DND-41 (cell line): ENCODE results near the gene CDX2.

Experiments used
- ATAC-seq: fragments of 200-7000 bp; cut with Tn5 transposase; 3 replicates; pipeline ENCODE4 v1.9.1; 2021; ENCODE audit warnings: low read depth; ENCODE audit not compliant: insufficient read depth
- DNase-seq: peaks from one replicate; pipeline ENCODE4 v3.0.0-alpha.2; 2020
- H2AFZ ChIP-seq: 2 replicates; pipeline ENCODE4 v1.6.0; 2012; ENCODE audit warnings: low read depth, low read length
- H3K27ac ChIP-seq: 2 replicates; pipeline ENCODE4 v1.5.1; 2012; ENCODE audit warnings: low read length, inconsistent platforms
- H3K27me3 ChIP-seq: fragments of 200-600 bp; sonication (generic); 2 replicates; pipeline ENCODE4 v1.6.0; 2012; ENCODE audit warnings: low read length, mild to moderate bottlenecking, inconsistent platforms; ENCODE audit not compliant: insufficient read depth, poor library complexity
- H3K36me3 ChIP-seq: 2 replicates; pipeline ENCODE4 v1.5.1; 2012; ENCODE audit warnings: low read length, inconsistent platforms; ENCODE audit not compliant: insufficient read depth
- H3K4me1 ChIP-seq: 2 replicates; pipeline ENCODE4 v1.5.1; 2012; ENCODE audit warnings: mild to moderate bottlenecking, low read length; ENCODE audit not compliant: insufficient read depth
- H3K4me2 ChIP-seq: 2 replicates; pipeline ENCODE4 v1.6.0; 2012; ENCODE audit warnings: mild to moderate bottlenecking, moderate library complexity, low read length, inconsistent platforms; ENCODE audit not compliant: insufficient read depth
- H3K4me3 ChIP-seq, 2 experiments: fragments of 200-600 bp in 1 of 2; shearing (Covaris generic) in 1 of 2; 2 replicates each; pipeline ENCODE4 v1.5.1; 2012 to 2016; ENCODE audit warnings: inconsistent platforms in 2 of 2, low read length in 2 of 2, mild to moderate bottlenecking in 2 of 2, low read depth in 1 of 2, moderate library complexity in 1 of 2
- H3K79me2 ChIP-seq: 2 replicates; pipeline ENCODE4 v1.6.0; 2012; ENCODE audit warnings: low read length, inconsistent platforms; ENCODE audit not compliant: insufficient read depth
- H3K9ac ChIP-seq: 2 replicates; pipeline ENCODE4 v1.6.0; 2012; ENCODE audit warnings: low read depth, mild to moderate bottlenecking, inconsistent platforms, low read length, moderate library complexity
- H3K9me3 ChIP-seq: 2 replicates; pipeline ENCODE4 v1.5.1; 2012; ENCODE audit warnings: low read length, moderate library complexity, mild to moderate bottlenecking, inconsistent platforms; ENCODE audit not compliant: insufficient read depth, severe bottlenecking
- H4K20me1 ChIP-seq: 2 replicates; pipeline ENCODE4 v1.6.0; 2012; ENCODE audit warnings: low read length; ENCODE audit not compliant: insufficient read depth
- EZH2 ChIP-seq: IDR thresholded peaks from 3 replicates; pipeline ENCODE4 v1.6.1; 2012; ENCODE audit warnings: borderline replicate concordance, low read depth, mild to moderate bottlenecking, moderate library complexity, low read length, inconsistent platforms; ENCODE audit not compliant: severe bottlenecking
- TF ChIP-seq, protein P1 (sequence below): IDR thresholded peaks from 2 replicates; pipeline ENCODE4 v1.5.1; 2012; ENCODE audit warnings: borderline replicate concordance, low read length, moderate library complexity, mild to moderate bottlenecking; ENCODE audit not compliant: poor library complexity, severe bottlenecking; ENCODE audit errors: extremely low read depth

Gene CDX2

GRCh38 chr13:27926644-27927434, 42.3 kb downstream of the CDX2 start:
- H3K79me2 ChIP-seq = no peaks in the 10 kb centered on the region
- H3K4me3 ChIP-seq = no peak overlapping the region
- no peaks in the 10 kb centered on the region for H3K4me1 ChIP-seq
- H3K36me3 ChIP-seq = no peaks in the 10 kb centered on the region
- no peak overlapping the region for H3K9ac ChIP-seq
- H4K20me1 ChIP-seq = no peaks in the 10 kb centered on the region
- TF ChIP-seq, protein P1, sequence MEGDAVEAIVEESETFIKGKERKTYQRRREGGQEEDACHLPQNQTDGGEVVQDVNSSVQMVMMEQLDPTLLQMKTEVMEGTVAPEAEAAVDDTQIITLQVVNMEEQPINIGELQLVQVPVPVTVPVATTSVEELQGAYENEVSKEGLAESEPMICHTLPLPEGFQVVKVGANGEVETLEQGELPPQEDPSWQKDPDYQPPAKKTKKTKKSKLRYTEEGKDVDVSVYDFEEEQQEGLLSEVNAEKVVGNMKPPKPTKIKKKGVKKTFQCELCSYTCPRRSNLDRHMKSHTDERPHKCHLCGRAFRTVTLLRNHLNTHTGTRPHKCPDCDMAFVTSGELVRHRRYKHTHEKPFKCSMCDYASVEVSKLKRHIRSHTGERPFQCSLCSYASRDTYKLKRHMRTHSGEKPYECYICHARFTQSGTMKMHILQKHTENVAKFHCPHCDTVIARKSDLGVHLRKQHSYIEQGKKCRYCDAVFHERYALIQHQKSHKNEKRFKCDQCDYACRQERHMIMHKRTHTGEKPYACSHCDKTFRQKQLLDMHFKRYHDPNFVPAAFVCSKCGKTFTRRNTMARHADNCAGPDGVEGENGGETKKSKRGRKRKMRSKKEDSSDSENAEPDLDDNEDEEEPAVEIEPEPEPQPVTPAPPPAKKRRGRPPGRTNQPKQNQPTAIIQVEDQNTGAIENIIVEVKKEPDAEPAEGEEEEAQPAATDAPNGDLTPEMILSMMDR = no peak
- TF ChIP-seq EZH2 = no peak
- no peaks in the 10 kb centered on the region for H3K9me3 ChIP-seq
- DNase-seq (no peak), ATAC-seq (no peak)
- H2AFZ ChIP-seq = no peak overlapping the region
- no peak overlapping the region for H3K27ac ChIP-seq
- H3K4me2 ChIP-seq = no peak overlapping the region
- no peaks in the 10 kb centered on the region for H3K27me3 ChIP-seq

DNA sequence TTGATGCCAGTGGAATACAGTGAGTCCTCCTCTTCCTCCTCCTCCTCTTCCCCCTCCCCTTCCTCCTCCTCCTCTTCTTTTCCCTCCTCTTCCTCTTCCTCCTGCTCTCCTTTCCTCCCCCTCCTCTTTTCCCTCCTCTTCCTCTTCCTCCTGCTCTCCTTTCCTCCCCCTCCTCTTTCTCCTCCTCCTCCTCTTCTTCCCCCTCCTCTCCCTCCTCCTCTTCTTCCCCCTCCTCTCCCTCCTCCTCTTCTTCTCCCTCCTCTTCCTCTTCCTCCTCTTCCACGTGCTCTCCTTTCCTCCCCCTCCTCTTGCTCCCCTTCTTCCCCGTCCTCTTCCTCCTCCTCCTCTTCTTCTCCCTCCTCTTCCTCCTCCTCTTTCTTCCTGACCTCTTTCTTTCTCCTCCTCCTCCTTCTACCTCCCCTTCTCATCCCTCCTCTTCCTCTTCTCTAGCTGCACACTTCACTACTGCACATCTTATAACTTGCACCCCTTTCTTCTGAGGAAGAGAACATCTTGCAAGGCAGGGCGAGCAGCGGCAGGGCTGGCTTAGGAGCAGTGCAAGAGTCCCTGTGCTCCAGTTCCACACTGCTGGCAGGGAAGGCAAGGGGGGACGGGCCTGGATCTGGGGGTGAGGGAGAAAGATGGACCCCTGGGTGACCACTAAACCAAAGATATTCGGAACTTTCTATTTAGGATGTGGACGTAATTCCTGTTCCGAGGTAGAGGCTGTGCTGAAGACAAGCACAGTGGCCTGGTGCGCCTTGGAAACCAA, 43.7 kb downstream of the CDX2 start:
- no peak overlapping the region for H3K4me2 ChIP-seq
- H3K4me1 ChIP-seq = peaks cover 12% of the 10 kb centered on the region
- no peaks in the 10 kb centered on the region for H4K20me1 ChIP-seq
- H3K9me3 ChIP-seq = no peaks in the 10 kb centered on the region
- no peak overlapping the region for H3K9ac ChIP-seq
- H3K36me3 ChIP-seq = no peaks in the 10 kb centered on the region
- no peak overlapping the region for H2AFZ ChIP-seq
- ATAC-seq (no peak), DNase-seq (no peak)
- no peak for TF ChIP-seq EZH2
- TF ChIP-seq, protein P1 = no peak
- H3K79me2 ChIP-seq = no peaks in the 10 kb centered on the region
- H3K27me3 ChIP-seq = no peaks in the 10 kb centered on the region
- no peak overlapping the region for H3K27ac ChIP-seq
- no peak overlapping the region for H3K4me3 ChIP-seq

DNA sequence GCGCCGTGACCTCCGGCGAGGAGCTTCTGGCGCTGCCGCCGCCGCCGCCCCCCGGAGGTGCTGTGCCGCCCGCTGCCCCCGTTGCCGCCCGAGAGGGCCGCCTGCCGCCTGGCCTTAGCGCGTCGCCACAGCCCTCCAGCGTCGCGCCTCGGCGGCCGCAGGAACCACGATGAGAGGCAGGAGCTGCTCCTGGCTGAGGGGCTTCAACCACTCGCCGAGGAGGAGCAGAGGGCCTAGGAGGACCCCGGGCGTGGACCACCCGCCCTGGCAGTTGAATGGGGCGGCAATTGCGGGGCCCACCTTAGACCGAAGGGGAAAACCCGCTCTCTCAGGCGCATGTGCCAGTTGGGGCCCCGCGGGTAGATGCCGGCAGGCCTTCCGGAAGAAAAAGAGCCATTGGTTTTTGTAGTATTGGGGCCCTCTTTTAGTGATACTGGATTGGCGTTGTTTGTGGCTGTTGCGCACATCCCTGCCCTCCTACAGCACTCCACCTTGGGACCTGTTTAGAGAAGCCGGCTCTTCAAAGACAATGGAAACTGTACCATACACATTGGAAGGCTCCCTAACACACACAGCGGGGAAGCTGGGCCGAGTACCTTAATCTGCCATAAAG, 44.5 kb downstream of the CDX2 start:
- no peak overlapping the region for H3K27ac ChIP-seq
- H3K9me3 ChIP-seq = no peaks in the 10 kb centered on the region
- no peaks in the 10 kb centered on the region for H3K27me3 ChIP-seq
- H3K79me2 ChIP-seq = no peaks in the 10 kb centered on the region
- H4K20me1 ChIP-seq = no peaks in the 10 kb centered on the region
- no peak overlapping the region for H3K4me3 ChIP-seq
- H3K4me2 ChIP-seq = no peak overlapping the region
- H2AFZ ChIP-seq = no peak overlapping the region
- H3K4me1 ChIP-seq = peaks cover 13% of the 10 kb centered on the region
- no peak overlapping the region for H3K9ac ChIP-seq
- TF ChIP-seq EZH2 = no peak
- TF ChIP-seq, protein P1 = no peak
- DNase-seq (no peak), ATAC-seq (no peak)
- H3K36me3 ChIP-seq = no peaks in the 10 kb centered on the region
